ENCODE data around the gene AQP1. TPM values are rescaled to one million over a fixed set of nuclear protein-coding genes. Genes with fewer than 3 reads are reported as not detected.

Gene AQP1
- polyA plus RNA-seq, 2 donors = 28.9 to 49.8 TPM

- H3K9me3 ChIP-seq (ENCODE audit: control insufficient read depth in 2 of 2, insufficient read depth in 1 of 2, low read depth in 1 of 2, low read length in 1 of 2) = no peaks in the 10 kb centered on the region
- no peak overlapping the region for H3K4me3 ChIP-seq (ENCODE audit: low read depth in 1 of 2, low read length in 2 of 2)
- WGBS, 2 donors = 83 to 84% methylated on average over 9 of the region's 9 CpGs
- H3K4me1 ChIP-seq (ENCODE audit: control insufficient read depth in 2 of 2, insufficient read depth in 2 of 2, low read length in 1 of 2) = no peaks in the 10 kb centered on the region
- H3K27ac ChIP-seq (ENCODE audit: low read depth in 2 of 2, low read length in 1 of 2) = no peak overlapping the region
- H3K27me3 ChIP-seq (ENCODE audit: control insufficient read depth in 1 of 2, insufficient read depth in 2 of 2, low read length in 2 of 2) = no peaks in the 10 kb centered on the region
- H3K36me3 ChIP-seq (ENCODE audit: control insufficient read depth in 2 of 2, insufficient read depth in 2 of 2, low read length in 1 of 2) = no peaks in the 10 kb centered on the region
These were observed 54.2 kb downstream of the AQP1 start for GRCh38 chr7:30965883-30966282.

GRCh38 chr7:30968294-30968693, 56.6 kb downstream of the AQP1 start:
- 75 to 80% methylated on average over 2 of the region's 2 CpGs for WGBS, 2 donors
- Histone ChIP-seq H3K36me3 (ENCODE audit: control insufficient read depth in 2 of 2, insufficient read depth in 2 of 2, low read length in 1 of 2) (no peaks in the 10 kb centered on the region), H3K9me3 (ENCODE audit: control insufficient read depth in 2 of 2, insufficient read depth in 1 of 2, low read depth in 1 of 2, low read length in 1 of 2) (no peaks in the 10 kb centered on the region), H3K4me3 (ENCODE audit: low read depth in 1 of 2, low read length in 2 of 2) (no peak overlapping the region), H3K4me1 (ENCODE audit: control insufficient read depth in 2 of 2, insufficient read depth in 2 of 2, low read length in 1 of 2) (no peaks in the 10 kb centered on the region), H3K27ac (ENCODE audit: low read depth in 2 of 2, low read length in 1 of 2) (no peak overlapping the region), H3K27me3 (ENCODE audit: control insufficient read depth in 1 of 2, insufficient read depth in 2 of 2, low read length in 2 of 2) (no peaks in the 10 kb centered on the region)

- no peak overlapping the region for H3K27ac ChIP-seq (ENCODE audit: low read depth in 2 of 2, low read length in 1 of 2)
- H3K9me3 ChIP-seq (ENCODE audit: control insufficient read depth in 2 of 2, insufficient read depth in 1 of 2, low read depth in 1 of 2, low read length in 1 of 2) = no peaks in the 10 kb centered on the region
- H3K27me3 ChIP-seq (ENCODE audit: control insufficient read depth in 1 of 2, insufficient read depth in 2 of 2, low read length in 2 of 2) = no peaks in the 10 kb centered on the region
- H3K4me1 ChIP-seq (ENCODE audit: control insufficient read depth in 2 of 2, insufficient read depth in 2 of 2, low read length in 1 of 2) = no peaks in the 10 kb centered on the region
- no peaks in the 10 kb centered on the region for H3K36me3 ChIP-seq (ENCODE audit: control insufficient read depth in 2 of 2, insufficient read depth in 2 of 2, low read length in 1 of 2)
- 79 to 80% methylated on average over 7 of the region's 7 CpGs for WGBS, 2 donors
- no peak overlapping the region for H3K4me3 ChIP-seq (ENCODE audit: low read depth in 1 of 2, low read length in 2 of 2)
These were observed 57.3 kb downstream of the AQP1 start for GRCh38 chr7:30968747-30969603.

GRCh38 chr7:30969604-30969970, 57.9 kb downstream of the AQP1 start:
- Histone ChIP-seq H3K27me3 (ENCODE audit: control insufficient read depth in 1 of 2, insufficient read depth in 2 of 2, low read length in 2 of 2) (no peaks in the 10 kb centered on the region), H3K9me3 (ENCODE audit: control insufficient read depth in 2 of 2, insufficient read depth in 1 of 2, low read depth in 1 of 2, low read length in 1 of 2) (no peaks in the 10 kb centered on the region), H3K27ac (ENCODE audit: low read depth in 2 of 2, low read length in 1 of 2) (no peak overlapping the region), H3K4me3 (ENCODE audit: low read depth in 1 of 2, low read length in 2 of 2) (no peak overlapping the region), H3K4me1 (ENCODE audit: control insufficient read depth in 2 of 2, insufficient read depth in 2 of 2, low read length in 1 of 2) (no peaks in the 10 kb centered on the region), H3K36me3 (ENCODE audit: control insufficient read depth in 2 of 2, insufficient read depth in 2 of 2, low read length in 1 of 2) (no peaks in the 10 kb centered on the region)
- 85 to 92% methylated on average over 1 of the region's 1 CpG for WGBS, 2 donors

- Histone ChIP-seq H3K27ac (ENCODE audit: low read depth in 2 of 2, low read length in 1 of 2) (no peak overlapping the region), H3K4me3 (ENCODE audit: low read depth in 1 of 2, low read length in 2 of 2) (no peak overlapping the region), H3K4me1 (ENCODE audit: control insufficient read depth in 2 of 2, insufficient read depth in 2 of 2, low read length in 1 of 2) (no peaks in the 10 kb centered on the region), H3K9me3 (ENCODE audit: control insufficient read depth in 2 of 2, insufficient read depth in 1 of 2, low read depth in 1 of 2, low read length in 1 of 2) (no peaks in the 10 kb centered on the region), H3K27me3 (ENCODE audit: control insufficient read depth in 1 of 2, insufficient read depth in 2 of 2, low read length in 2 of 2) (no peaks in the 10 kb centered on the region), H3K36me3 (ENCODE audit: control insufficient read depth in 2 of 2, insufficient read depth in 2 of 2, low read length in 1 of 2) (no peaks in the 10 kb centered on the region)
- 88 to 94% methylated on average over 5 of the region's 5 CpGs for WGBS, 2 donors
These were observed 58.4 kb downstream of the AQP1 start for GRCh38 chr7:30970074-30970473.

GRCh38 chr7:30970594-30971094, 59.0 kb downstream of the AQP1 start:
- H3K4me1 ChIP-seq (ENCODE audit: control insufficient read depth in 2 of 2, insufficient read depth in 2 of 2, low read length in 1 of 2) = no peaks in the 10 kb centered on the region
- no peak overlapping the region for H3K4me3 ChIP-seq (ENCODE audit: low read depth in 1 of 2, low read length in 2 of 2)
- H3K27ac ChIP-seq (ENCODE audit: low read depth in 2 of 2, low read length in 1 of 2) = no peak overlapping the region
- no peaks in the 10 kb centered on the region for H3K27me3 ChIP-seq (ENCODE audit: control insufficient read depth in 1 of 2, insufficient read depth in 2 of 2, low read length in 2 of 2)
- 51 to 61% methylated on average over 6 of the region's 6 CpGs for WGBS, 2 donors
- H3K36me3 ChIP-seq (ENCODE audit: control insufficient read depth in 2 of 2, insufficient read depth in 2 of 2, low read length in 1 of 2) = no peaks in the 10 kb centered on the region
- H3K9me3 ChIP-seq (ENCODE audit: control insufficient read depth in 2 of 2, insufficient read depth in 1 of 2, low read depth in 1 of 2, low read length in 1 of 2) = no peaks in the 10 kb centered on the region

- no peaks in the 10 kb centered on the region for H3K27me3 ChIP-seq (ENCODE audit: control insufficient read depth in 1 of 2, insufficient read depth in 2 of 2, low read length in 2 of 2)
- no peak overlapping the region for H3K4me3 ChIP-seq (ENCODE audit: low read depth in 1 of 2, low read length in 2 of 2)
- 50 to 53% methylated on average over 3 of the region's 3 CpGs for WGBS, 2 donors
- no peaks in the 10 kb centered on the region for H3K36me3 ChIP-seq (ENCODE audit: control insufficient read depth in 2 of 2, insufficient read depth in 2 of 2, low read length in 1 of 2)
- no peak overlapping the region for H3K27ac ChIP-seq (ENCODE audit: low read depth in 2 of 2, low read length in 1 of 2)
- H3K9me3 ChIP-seq (ENCODE audit: control insufficient read depth in 2 of 2, insufficient read depth in 1 of 2, low read depth in 1 of 2, low read length in 1 of 2) = no peaks in the 10 kb centered on the region
- no peaks in the 10 kb centered on the region for H3K4me1 ChIP-seq (ENCODE audit: control insufficient read depth in 2 of 2, insufficient read depth in 2 of 2, low read length in 1 of 2)
These were observed 59.8 kb downstream of the AQP1 start for GRCh38 chr7:30971440-30971839.

GRCh38 chr7:30971840-30972563, 60.3 kb downstream of the AQP1 start:
- H3K9me3 ChIP-seq (ENCODE audit: control insufficient read depth in 2 of 2, insufficient read depth in 1 of 2, low read depth in 1 of 2, low read length in 1 of 2) = no peaks in the 10 kb centered on the region
- no peaks in the 10 kb centered on the region for H3K36me3 ChIP-seq (ENCODE audit: control insufficient read depth in 2 of 2, insufficient read depth in 2 of 2, low read length in 1 of 2)
- H3K27me3 ChIP-seq (ENCODE audit: control insufficient read depth in 1 of 2, insufficient read depth in 2 of 2, low read length in 2 of 2) = no peaks in the 10 kb centered on the region
- no peaks in the 10 kb centered on the region for H3K4me1 ChIP-seq (ENCODE audit: control insufficient read depth in 2 of 2, insufficient read depth in 2 of 2, low read length in 1 of 2)
- 55 to 59% methylated on average over 15 of the region's 15 CpGs for WGBS, 2 donors
- no peak overlapping the region for H3K27ac ChIP-seq (ENCODE audit: low read depth in 2 of 2, low read length in 1 of 2)
- no peak overlapping the region for H3K4me3 ChIP-seq (ENCODE audit: low read depth in 1 of 2, low read length in 2 of 2)

- WGBS, 2 donors = 64 to 65% methylated on average over 3 of the region's 3 CpGs
- Histone ChIP-seq H3K27me3 (ENCODE audit: control insufficient read depth in 1 of 2, insufficient read depth in 2 of 2, low read length in 2 of 2) (no peaks in the 10 kb centered on the region), H3K27ac (ENCODE audit: low read depth in 2 of 2, low read length in 1 of 2) (no peak overlapping the region), H3K4me3 (ENCODE audit: low read depth in 1 of 2, low read length in 2 of 2) (no peak overlapping the region), H3K4me1 (ENCODE audit: control insufficient read depth in 2 of 2, insufficient read depth in 2 of 2, low read length in 1 of 2) (no peaks in the 10 kb centered on the region), H3K9me3 (ENCODE audit: control insufficient read depth in 2 of 2, insufficient read depth in 1 of 2, low read depth in 1 of 2, low read length in 1 of 2) (no peaks in the 10 kb centered on the region), H3K36me3 (ENCODE audit: control insufficient read depth in 2 of 2, insufficient read depth in 2 of 2, low read length in 1 of 2) (no peaks in the 10 kb centered on the region)
These were observed 61.6 kb downstream of the AQP1 start for GRCh38 chr7:30973292-30973691.

Data from esophagus (tissue), 2 donors.